Stomach (tissue), 9 donors: Measurements from ENCODE around the gene FBXO45. TPM values are rescaled to one million over a fixed set of nuclear protein-coding genes. Genes with fewer than 3 reads are reported as not detected.
"Not testable (repeated sequence)": the region's sequence is repeated elsewhere in the genome, so short reads cannot be mapped to it uniquely, and the experiment has no call there.

ENCODE experiments used
- DNase-seq, 2 donors: peaks; one replicate each; pipeline versions ENCODE4 v3.0.0 to v3.0.0-alpha.2; 2013 to 2019
- H3K27ac ChIP-seq, 5 donors: fragments of 200-600 bp in 4 of 5; sonication (generic) in 4 of 5; one replicate each; pipeline ENCODE4 v1.5.1; 2013 to 2019; ENCODE audit warnings: mild to moderate bottlenecking in 1 of 5, moderate library complexity in 1 of 5
- H3K27me3 ChIP-seq, 3 donors: fragments of 200-600 bp; sonication (generic); one replicate each; pipeline ENCODE4 v1.5.1; 2017 to 2019; ENCODE audit warnings: mixed run types in 1 of 3
- H3K36me3 ChIP-seq, 4 donors: fragments of 200-600 bp; sonication (generic); 1 replicate in 3 of 4; 2 replicates in 1 of 4; pipeline ENCODE4 v1.5.1; 2016 to 2019
- H3K4me1 ChIP-seq, 4 donors: fragments of 200-600 bp; sonication (generic); one replicate each; pipeline ENCODE4 v1.5.1; 2016 to 2019
- H3K4me3 ChIP-seq, 4 donors: fragments of 200-600 bp; sonication (generic) in 3 of 4; one replicate each; pipeline ENCODE4 v1.5.1; 2016 to 2019; ENCODE audit warnings: mild to moderate bottlenecking in 1 of 4
- H3K9me3 ChIP-seq, 4 donors: fragments of 200-600 bp; sonication (generic); one replicate each; pipeline ENCODE4 v1.5.1; 2016 to 2019
- EP300 ChIP-seq: sonication (generic); formaldehyde crosslinking; IDR thresholded peaks from one replicate; pipeline ENCODE4 v1.6.1; 2017; ENCODE audit warnings: antibody characterized with exemption
- POLR2A ChIP-seq, 4 donors: fragments of 450-650 bp; IDR thresholded peaks; one replicate each; pipeline ENCODE4 v1.6.1; 2016; ENCODE audit warnings: antibody characterized with exemption in 4 of 4, control low read depth in 2 of 4, mild to moderate bottlenecking in 1 of 4, moderate library complexity in 1 of 4
- POLR2AphosphoS5 ChIP-seq, 3 donors: sonication (generic); formaldehyde crosslinking; IDR thresholded peaks; one replicate each; pipeline ENCODE4 v1.6.1; 2016; ENCODE audit warnings: antibody characterized with exemption in 3 of 3
- WGBS, 5 donors: extraction: QIAGEN DNeasy Blood & Tissue Kit in 3 of 5; methylation state at CpG; one replicate each; pipeline versions ENCODE4 v1.1.5 to v1.1.7; 2013 to 2018; 5-methylcytosine and 5-hydroxymethylcytosine counted together
- intact Hi-C: fragments of 100-400 bp; cut with DNase I; formaldehyde crosslinking; loops from one replicate; pipeline ENCODE4 v1.15.1; 2023; ENCODE audit warnings: low total_unique reads
- polyA plus RNA-seq, 3 donors: library from polyadenylated mRNA; stranded (reverse); fragments of 200-250 nt; gene quantifications; one replicate each; pipeline ENCODE4 v1.2.3, GENCODE V29; 2013
- total RNA-seq, 5 donors: library from RNA; depleted of rRNA; stranded (reverse); fragments of >200 nt; gene quantifications; one replicate each; pipeline versions ENCODE4 v1.1.0 to v1.2.3, GENCODE V29; 2014 to 2016
- TF ChIP-seq, protein P1 (sequence below), 7 experiments: fragments of 450-650 bp in 4 of 7; fragments of 200-600 bp in 3 of 7; sonication (generic) in 3 of 7; IDR thresholded peaks; one replicate each; pipeline ENCODE4 v1.5.1; 2016 to 2019; ENCODE audit warnings: antibody characterized with exemption in 7 of 7, control low read depth in 2 of 7, mild to moderate bottlenecking in 1 of 7
- donor health status: healthy with polysubstance abuse.
- donor health status: Bipolar disorder and iron deficiency.
- donor health status: healthy.

Gene FBXO45
- total and polyA plus RNA-seq, 8 donors = 1.2 to 12.1 (median 4.2) TPM

DNA sequence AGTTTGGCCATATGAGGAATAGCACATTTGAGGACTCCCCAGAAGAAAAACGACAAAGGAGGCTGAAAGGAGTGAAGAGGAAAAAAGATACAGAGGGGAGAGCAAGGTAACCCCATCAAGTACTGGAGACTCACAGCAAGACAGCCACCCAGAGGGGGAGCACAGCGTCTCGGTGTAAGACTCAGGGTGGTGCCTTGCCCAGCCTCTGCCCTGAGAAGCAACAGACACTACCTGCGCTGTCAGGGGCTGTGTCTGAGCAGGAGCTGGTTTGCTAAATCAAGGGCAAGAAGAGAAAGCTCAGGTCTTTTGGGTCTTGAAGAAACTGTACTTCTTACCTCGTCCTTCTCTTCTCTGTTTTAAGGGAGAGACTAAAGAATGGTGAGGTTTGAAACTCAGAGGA, 27.9 kb downstream of the FBXO45 start:
- H3K27me3 ChIP-seq = peaks cover 0 to 4% (median 0%) of the 10 kb centered on the region in 3 donors
- no peak for DNase-seq
- peak overlapping the region in 2 of 4 donors; percentile 13 to 37 for H3K4me3 ChIP-seq
- H3K9me3 ChIP-seq = no peaks in the 10 kb centered on the region
- no peak for TF ChIP-seq POLR2AphosphoS5 (IDR thresholded peaks at IDR 0.05)
- intact Hi-C loops = no loop called here
- no peak overlapping the region for H3K27ac ChIP-seq
- H3K4me1 ChIP-seq = peaks cover 0 to 7% (median under 1%) of the 10 kb centered on the region in 4 donors
- no peaks in the 10 kb centered on the region for H3K36me3 ChIP-seq
- WGBS, 5 donors = 26 to 56% (median 43%) methylated on average over 5 of the region's 5 CpGs

DNA sequence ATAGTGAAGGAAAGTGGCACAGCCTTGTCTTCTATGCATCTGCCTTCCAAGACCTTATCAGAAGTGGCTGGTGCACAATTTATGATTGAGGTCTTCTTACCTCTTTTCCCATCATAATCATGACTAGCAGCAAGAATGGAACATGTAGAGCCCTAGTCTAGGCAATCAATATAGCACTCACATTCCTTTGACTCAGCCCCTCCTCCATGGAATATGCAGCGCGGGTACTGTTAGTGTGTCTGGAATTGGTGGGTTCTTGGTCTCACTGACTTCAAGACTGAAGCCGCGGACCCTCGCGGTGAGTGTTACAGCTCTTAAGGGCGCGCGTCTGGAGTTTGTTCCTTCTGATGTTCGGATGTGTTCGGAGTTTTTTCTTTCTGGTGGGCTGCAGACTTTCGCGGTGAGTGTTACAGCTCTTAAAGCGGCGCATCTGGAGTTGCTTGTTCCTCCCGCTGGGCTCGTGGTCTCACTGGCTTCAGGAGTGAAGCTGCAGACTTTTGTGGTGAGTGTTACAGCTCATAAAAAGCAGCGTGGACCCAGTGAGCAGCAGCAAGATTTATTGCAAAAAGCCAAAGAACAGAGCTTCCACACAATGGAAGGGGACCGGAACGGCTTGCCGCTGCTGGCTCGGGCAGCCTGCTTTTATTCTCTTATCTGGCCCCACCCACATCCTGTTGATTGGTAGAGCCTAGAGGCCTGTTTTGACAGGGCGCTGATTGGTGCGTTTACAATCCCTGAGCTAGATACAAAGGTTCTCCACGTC, 29.7 kb downstream of the FBXO45 start:
- peak in 1 of 2 donors; percentile 8 for DNase-seq
- H3K4me1 ChIP-seq, H3K9me3 ChIP-seq, H3K36me3 ChIP-seq, intact Hi-C loops, H3K27me3 ChIP-seq: not testable (repeated sequence)
- Histone ChIP-seq H3K4me3 (peak overlapping the region in 3 of 4 donors; percentile 15 to 37 (median 31)), H3K27ac (peak overlapping the region in 1 of 5 donors; percentile 24)
- WGBS, 5 donors = 60 to 89% (median 66%) methylated on average over 22 to 25 of the region's 25 CpGs

- no peak for TF ChIP-seq POLR2AphosphoS5 (IDR thresholded peaks at IDR 0.05)
- no peak for TF ChIP-seq POLR2A (IDR thresholded peaks at IDR 0.05)
- no peak for TF ChIP-seq EP300
- TF ChIP-seq, protein P1, sequence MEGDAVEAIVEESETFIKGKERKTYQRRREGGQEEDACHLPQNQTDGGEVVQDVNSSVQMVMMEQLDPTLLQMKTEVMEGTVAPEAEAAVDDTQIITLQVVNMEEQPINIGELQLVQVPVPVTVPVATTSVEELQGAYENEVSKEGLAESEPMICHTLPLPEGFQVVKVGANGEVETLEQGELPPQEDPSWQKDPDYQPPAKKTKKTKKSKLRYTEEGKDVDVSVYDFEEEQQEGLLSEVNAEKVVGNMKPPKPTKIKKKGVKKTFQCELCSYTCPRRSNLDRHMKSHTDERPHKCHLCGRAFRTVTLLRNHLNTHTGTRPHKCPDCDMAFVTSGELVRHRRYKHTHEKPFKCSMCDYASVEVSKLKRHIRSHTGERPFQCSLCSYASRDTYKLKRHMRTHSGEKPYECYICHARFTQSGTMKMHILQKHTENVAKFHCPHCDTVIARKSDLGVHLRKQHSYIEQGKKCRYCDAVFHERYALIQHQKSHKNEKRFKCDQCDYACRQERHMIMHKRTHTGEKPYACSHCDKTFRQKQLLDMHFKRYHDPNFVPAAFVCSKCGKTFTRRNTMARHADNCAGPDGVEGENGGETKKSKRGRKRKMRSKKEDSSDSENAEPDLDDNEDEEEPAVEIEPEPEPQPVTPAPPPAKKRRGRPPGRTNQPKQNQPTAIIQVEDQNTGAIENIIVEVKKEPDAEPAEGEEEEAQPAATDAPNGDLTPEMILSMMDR (IDR thresholded peaks at IDR 0.05) = no peak
- intact Hi-C loops = no loop called here
- peaks cover 0 to 9% (median 3%) of the 10 kb centered on the region in 4 donors for H3K4me1 ChIP-seq
- DNase-seq = no peak
- H3K27me3 ChIP-seq = peaks cover 0 to 2% (median 0%) of the 10 kb centered on the region in 3 donors
- no peak overlapping the region for H3K4me3 ChIP-seq
- H3K9me3 ChIP-seq = no peaks in the 10 kb centered on the region
- no peak overlapping the region for H3K27ac ChIP-seq
- no peaks in the 10 kb centered on the region for H3K36me3 ChIP-seq
- 56 to 76% (median 64%) methylated on average over 5 of the region's 5 CpGs for WGBS, 5 donors
Measured at GRCh38 chr3:196599734-196600128, 31.3 kb downstream of the FBXO45 start.

DNA sequence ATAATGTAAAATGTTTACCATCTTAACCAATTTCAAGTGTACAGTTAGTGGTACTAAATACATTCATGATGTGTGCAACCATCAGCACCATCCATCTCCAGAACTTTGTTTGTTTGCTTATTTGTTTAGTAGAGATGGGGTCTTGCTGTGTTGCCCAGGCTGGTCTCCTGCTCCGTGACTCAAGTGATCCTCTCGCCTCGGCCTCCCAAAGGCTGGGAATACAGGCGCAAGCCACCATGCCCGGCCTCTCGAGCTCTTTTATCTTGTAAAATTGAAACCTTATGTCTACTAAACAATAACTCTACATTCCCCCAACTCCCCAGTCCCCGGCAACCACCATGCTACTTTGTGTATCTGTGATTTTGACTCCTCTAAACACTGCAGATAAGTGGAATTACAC, 31.9 kb downstream of the FBXO45 start:
- TF ChIP-seq, protein P1 (IDR thresholded peaks at IDR 0.05) = no peak
- TF ChIP-seq EP300 (no peak), POLR2AphosphoS5 (IDR thresholded peaks at IDR 0.05) (no peak), POLR2A (IDR thresholded peaks at IDR 0.05) (no peak)
- Histone ChIP-seq H3K36me3 (no peaks in the 10 kb centered on the region), H3K9me3 (no peaks in the 10 kb centered on the region), H3K27me3 (peaks cover 0 to 3% (median 0%) of the 10 kb centered on the region in 3 donors), H3K27ac (peak overlapping the region in 1 of 5 donors; percentile 51), H3K4me3 (no peak overlapping the region), H3K4me1 (peaks cover 0 to 9% (median 3%) of the 10 kb centered on the region in 4 donors)
- intact Hi-C loops = no loop called here
- no peak for DNase-seq
- 86 to 91% (median 90%) methylated on average over 7 of the region's 7 CpGs for WGBS, 5 donors

GRCh38 chr3:196602673-196603072, 34.2 kb downstream of the FBXO45 start:
- Histone ChIP-seq H3K9me3 (no peaks in the 10 kb centered on the region), H3K27me3 (peaks cover 0 to 5% (median 0%) of the 10 kb centered on the region in 3 donors), H3K4me1 (peaks cover 0 to 9% (median 3%) of the 10 kb centered on the region in 4 donors), H3K4me3 (no peak overlapping the region), H3K36me3 (no peaks in the 10 kb centered on the region), H3K27ac (no peak overlapping the region)
- no peak for DNase-seq
- intact Hi-C loops = no loop called here
- 90 to 96% (median 93%) methylated on average over 6 of the region's 6 CpGs for WGBS, 5 donors
- TF ChIP-seq POLR2A (IDR thresholded peaks at IDR 0.05) (no peak), EP300 (no peak), POLR2AphosphoS5 (IDR thresholded peaks at IDR 0.05) (no peak)
- TF ChIP-seq, protein P1 (IDR thresholded peaks at IDR 0.05) = no peak
